ENCODE results near the gene VPS18.

Gene VPS18

GRCh38 chr15:40918799-40919392 is 24.6 kb downstream of the VPS18 start:
- H3K4me2 ChIP-seq (ENCODE audit: low read length), result no peak overlapping the region
- no peaks in the 10 kb centered on the region for H3K79me2 ChIP-seq (ENCODE audit: low read length)
- H3K9ac ChIP-seq (ENCODE audit: low read length), result no peak overlapping the region

GRCh38 chr15:40921949-40922607 is 27.8 kb downstream of the VPS18 start:
- no peak for TF ChIP-seq EZH2phosphoT487 (IDR thresholded peaks at IDR 0.05; ENCODE audit: low read depth)
- TF ChIP-seq CTCF (IDR thresholded peaks at IDR 0.05; ENCODE audit: low read depth, low read length), result no peak
- peaks cover 2% of the 10 kb centered on the region for H3K27me3 ChIP-seq (ENCODE audit: low read depth, low read length)
- no peak overlapping the region for H2AFZ ChIP-seq (ENCODE audit: low read depth, low read length)
- no peak overlapping the region for H3K4me3 ChIP-seq (ENCODE audit: low read length)
- no peaks in the 10 kb centered on the region for H4K20me1 ChIP-seq (ENCODE audit: insufficient read depth, low read length)
- no peaks in the 10 kb centered on the region for H3K4me1 ChIP-seq (ENCODE audit: low read length)
- no peaks in the 10 kb centered on the region for H3K9me3 ChIP-seq (ENCODE audit: insufficient read depth, low read length)
- no peak overlapping the region for H3K27ac ChIP-seq (ENCODE audit: low read length)
- no peaks in the 10 kb centered on the region for H3K36me3 ChIP-seq (replicated peaks; ENCODE audit: low read depth, low read length)
- no peaks in the 10 kb centered on the region for H3K79me2 ChIP-seq (ENCODE audit: low read length)
- H3K9ac ChIP-seq (ENCODE audit: low read length), result no peak overlapping the region
- H3K4me2 ChIP-seq (ENCODE audit: low read length), result no peak overlapping the region

More at GRCh38 chr15:40918799-40919392, 24.6 kb downstream of the VPS18 start:
- Histone ChIP-seq H3K4me1 (ENCODE audit: low read length) (peaks cover 9% of the 10 kb centered on the region), H3K27me3 (ENCODE audit: low read depth, low read length) (no peaks in the 10 kb centered on the region), H3K4me3 (ENCODE audit: low read length) (no peak overlapping the region), H4K20me1 (ENCODE audit: insufficient read depth, low read length) (no peaks in the 10 kb centered on the region), H3K27ac (ENCODE audit: low read length) (no peak overlapping the region), H3K36me3 (replicated peaks; ENCODE audit: low read depth, low read length) (no peaks in the 10 kb centered on the region), H3K9me3 (ENCODE audit: insufficient read depth, low read length) (no peaks in the 10 kb centered on the region), H2AFZ (ENCODE audit: low read depth, low read length) (no peak overlapping the region)
- TF ChIP-seq EZH2phosphoT487 (IDR thresholded peaks at IDR 0.05; ENCODE audit: low read depth) (no peak), CTCF (IDR thresholded peaks at IDR 0.05; ENCODE audit: low read depth, low read length) (no peak)

DNA sequence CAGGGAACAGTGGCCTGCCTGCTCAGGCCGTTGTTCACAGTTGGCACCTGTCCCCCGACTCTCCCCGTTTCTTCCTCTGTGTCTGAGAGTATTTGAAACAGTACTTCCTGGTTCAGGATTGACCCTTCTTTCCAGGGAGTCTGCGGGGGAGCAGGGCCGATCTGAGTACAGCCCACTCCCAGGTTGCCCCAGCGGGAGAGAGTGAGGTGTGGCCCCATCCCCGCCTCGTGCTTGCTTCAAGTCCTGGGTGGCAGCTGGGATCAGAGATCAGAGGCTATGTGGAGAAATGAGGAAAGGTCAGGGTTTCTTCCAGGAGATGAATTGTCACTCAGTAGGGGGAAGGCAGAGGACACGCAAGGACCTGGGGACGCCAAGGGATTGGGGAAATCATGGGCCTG is 28.4 kb downstream of the VPS18 start:
- H3K79me2 ChIP-seq (ENCODE audit: low read length), result no peaks in the 10 kb centered on the region
- peaks cover 8% of the 10 kb centered on the region for H3K27me3 ChIP-seq (ENCODE audit: low read depth, low read length)
- H3K9me3 ChIP-seq (ENCODE audit: insufficient read depth, low read length), result no peaks in the 10 kb centered on the region
- no peaks in the 10 kb centered on the region for H4K20me1 ChIP-seq (ENCODE audit: insufficient read depth, low read length)
- no peak for TF ChIP-seq CTCF (IDR thresholded peaks at IDR 0.05; ENCODE audit: low read depth, low read length)
- TF ChIP-seq EZH2phosphoT487 (IDR thresholded peaks at IDR 0.05; ENCODE audit: low read depth), result no peak
- no peak overlapping the region for H3K9ac ChIP-seq (ENCODE audit: low read length)
- no peak overlapping the region for H3K4me2 ChIP-seq (ENCODE audit: low read length)
- H3K4me1 ChIP-seq (ENCODE audit: low read length), result no peaks in the 10 kb centered on the region
- H3K36me3 ChIP-seq (replicated peaks; ENCODE audit: low read depth, low read length), result no peaks in the 10 kb centered on the region
- H2AFZ ChIP-seq (ENCODE audit: low read depth, low read length), result no peak overlapping the region
- H3K27ac ChIP-seq (ENCODE audit: low read length), result no peak overlapping the region
- no peak overlapping the region for H3K4me3 ChIP-seq (ENCODE audit: low read length)

- Histone ChIP-seq H3K9me3 (ENCODE audit: insufficient read depth, low read length) (no peaks in the 10 kb centered on the region), H3K4me1 (ENCODE audit: low read length) (no peaks in the 10 kb centered on the region), H3K79me2 (ENCODE audit: low read length) (no peaks in the 10 kb centered on the region), H2AFZ (ENCODE audit: low read depth, low read length) (no peak overlapping the region), H4K20me1 (ENCODE audit: insufficient read depth, low read length) (no peaks in the 10 kb centered on the region), H3K4me3 (ENCODE audit: low read length) (no peak overlapping the region), H3K9ac (ENCODE audit: low read length) (no peak overlapping the region), H3K27me3 (ENCODE audit: low read depth, low read length) (peaks cover 8% of the 10 kb centered on the region), H3K36me3 (replicated peaks; ENCODE audit: low read depth, low read length) (no peaks in the 10 kb centered on the region), H3K27ac (ENCODE audit: low read length) (no peak overlapping the region), H3K4me2 (ENCODE audit: low read length) (no peak overlapping the region)
- TF ChIP-seq CTCF (IDR thresholded peaks at IDR 0.05; ENCODE audit: low read depth, low read length) (no peak), EZH2phosphoT487 (IDR thresholded peaks at IDR 0.05; ENCODE audit: low read depth) (no peak)
Observed at GRCh38 chr15:40923551-40923950, 29.3 kb downstream of the VPS18 start.

All from OCI-LY3 (cell line).